GM21576 (cell line): ENCODE measurements around the gene USP48.
A peak's percentile ranks its signal among the peaks of the same experiment; 100 is the strongest.
"Not testable (repeated sequence)": the region's sequence is repeated elsewhere in the genome, so short reads cannot be mapped to it uniquely, and the experiment has no call there.

ENCODE experiments used
- ATAC-seq: cut with Tn5 transposase; IDR thresholded peaks from one replicate; pipeline ENCODE4 v1.9.1; 2021; ENCODE audit warnings: mild to moderate bottlenecking, moderate library complexity; ENCODE audit not compliant: unreplicated experiment

USP48 gene

GRCh38 chr1:21782868-21783678 lies at the start of gene USP48:
USP48 (minus strand) TSS chr1:21783149; CDS start chr1:21782957, 192 bp downstream.
- ATAC-seq, result peak; percentile 53

GRCh38 chr1:21831454-21831970 lies 48.6 kb upstream of the USP48 start:
- no peak for ATAC-seq

GRCh38 chr1:21830792-21831453 lies 48.0 kb upstream of the USP48 start:
- no peak for ATAC-seq

- ATAC-seq, result no peak
Observed at GRCh38 chr1:21829294-21829693, 46.3 kb upstream of the USP48 start.

- ATAC-seq, result no peak
Observed at GRCh38 chr1:21828506-21829210, 45.7 kb upstream of the USP48 start.

- no peak for ATAC-seq
Observed at GRCh38 chr1:21828075-21828474, 45.1 kb upstream of the USP48 start.

GRCh38 chr1:21827141-21827679 lies 44.3 kb upstream of the USP48 start:
- no peak for ATAC-seq

- not testable (repeated sequence) for ATAC-seq
Observed at GRCh38 chr1:21826694-21827093, 43.7 kb upstream of the USP48 start.

- ATAC-seq, result no peak
Observed at GRCh38 chr1:21825393-21825792, 42.4 kb upstream of the USP48 start.

- no peak for ATAC-seq
Observed at GRCh38 chr1:21824926-21825325, 42.0 kb upstream of the USP48 start.

GRCh38 chr1:21823980-21824702 lies 41.2 kb upstream of the USP48 start:
- no peak for ATAC-seq

GRCh38 chr1:21823206-21823979 lies 40.4 kb upstream of the USP48 start:
- no peak for ATAC-seq

- ATAC-seq, result no peak
Observed at GRCh38 chr1:21822349-21822748, 39.4 kb upstream of the USP48 start.

- no peak for ATAC-seq
Observed at GRCh38 chr1:21821385-21822019, 38.6 kb upstream of the USP48 start.

- no peak for ATAC-seq
Observed at GRCh38 chr1:21820597-21821232, 37.8 kb upstream of the USP48 start.

- ATAC-seq, result no peak
Observed at GRCh38 chr1:21818656-21819055, 35.7 kb upstream of the USP48 start.

- ATAC-seq, result no peak
Observed at GRCh38 chr1:21816602-21817302, 33.8 kb upstream of the USP48 start.

GRCh38 chr1:21815724-21816321 lies 32.9 kb upstream of the USP48 start:
- ATAC-seq, result no peak
